HUDEP-2 (cell line): ENCODE measurements around the gene NOS1.

Experiments
- DNase-seq, 76 experiments: peaks; one replicate each; lab custom pipeline; 2025; ENCODE audit not compliant: unreplicated experiment in 76 of 76; lab: John Stamatoyannopoulos, UW

The NOS1 gene

DNA sequence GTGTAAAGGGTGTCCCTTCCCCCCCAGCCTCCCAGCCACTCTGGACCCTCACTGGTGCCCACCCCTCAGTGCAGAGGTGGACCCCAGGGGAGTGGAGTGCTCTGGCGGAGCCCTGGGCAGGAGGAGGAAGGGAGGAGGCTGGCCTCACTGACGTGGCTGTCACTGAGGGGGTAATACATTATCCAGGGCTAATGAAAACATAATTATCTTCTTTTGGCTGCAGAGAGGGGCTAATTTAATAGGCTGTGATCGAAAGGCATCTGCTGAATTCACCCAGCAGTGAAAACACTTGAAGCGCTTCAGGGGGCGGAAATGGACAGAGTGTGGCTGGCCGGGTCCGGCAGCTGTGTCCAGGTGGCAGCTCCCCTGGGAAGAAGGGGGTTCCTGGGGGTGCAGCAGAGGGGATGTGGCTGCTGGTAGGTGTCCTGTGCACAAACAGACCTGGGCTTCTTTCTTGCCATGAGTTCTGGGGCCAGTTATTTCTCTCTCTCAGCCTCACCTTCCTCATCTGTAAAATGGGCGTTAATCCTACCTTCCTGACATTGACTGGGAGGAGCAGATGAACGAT, 3.7 kb upstream of the NOS1 start:
- DNase-seq = no peak

DNA sequence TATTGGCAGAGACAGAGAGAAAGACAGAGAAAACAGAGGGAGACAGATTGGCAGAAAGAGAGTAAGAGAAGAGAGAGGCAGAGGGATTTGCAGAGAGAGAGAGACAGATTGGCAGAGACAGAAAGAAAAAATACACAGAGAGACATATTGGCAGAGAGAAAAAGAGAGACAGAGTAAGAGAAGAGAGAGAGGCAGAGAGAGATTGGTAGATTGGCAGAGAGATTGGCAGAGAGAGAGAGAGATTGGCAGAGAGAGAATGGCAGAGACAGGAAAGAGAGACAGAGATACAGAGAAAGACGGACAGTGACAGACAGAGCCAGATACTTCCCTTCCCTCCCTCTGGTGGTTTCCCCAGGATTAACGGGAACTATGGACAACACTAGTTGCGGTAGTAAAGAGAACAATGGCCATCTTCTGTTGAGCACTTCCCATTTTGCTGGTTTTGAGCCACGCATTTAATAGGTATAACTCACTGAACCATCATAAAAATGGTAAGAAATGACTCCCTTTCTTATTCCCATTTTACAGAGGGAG, 2.6 kb upstream of the NOS1 start:
- DNase-seq = no peak

DNA sequence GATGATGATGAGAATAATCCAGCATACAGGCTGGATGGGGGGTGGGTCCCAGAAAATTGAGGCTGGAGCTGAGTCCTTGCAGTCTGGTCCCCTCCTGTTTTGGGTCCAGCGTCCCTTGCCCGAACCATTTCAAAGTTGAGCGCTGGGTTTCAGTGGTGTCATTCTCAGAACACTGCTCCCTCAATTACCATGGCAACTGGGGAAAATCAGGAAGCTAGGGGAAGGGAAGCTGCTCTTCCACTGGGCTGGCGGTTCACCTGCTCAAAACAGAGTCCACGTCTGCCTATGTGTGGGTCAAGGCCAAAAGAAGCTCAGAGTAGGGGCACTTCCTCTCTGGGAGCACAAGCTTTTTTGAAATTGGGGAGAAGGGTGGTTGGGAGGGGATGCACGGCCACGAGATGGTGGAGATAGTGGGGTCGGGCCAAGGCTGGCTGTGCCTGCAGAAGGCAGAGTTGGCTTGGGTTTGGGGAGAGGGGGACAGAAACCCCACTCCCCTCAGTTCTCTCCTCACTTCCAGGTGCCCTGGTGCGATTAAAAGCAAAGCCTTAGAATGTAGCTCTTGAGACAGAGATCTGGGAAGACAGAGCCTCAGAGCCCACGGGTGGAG, 1.7 kb upstream of the NOS1 start:
- DNase-seq = no peak

DNA sequence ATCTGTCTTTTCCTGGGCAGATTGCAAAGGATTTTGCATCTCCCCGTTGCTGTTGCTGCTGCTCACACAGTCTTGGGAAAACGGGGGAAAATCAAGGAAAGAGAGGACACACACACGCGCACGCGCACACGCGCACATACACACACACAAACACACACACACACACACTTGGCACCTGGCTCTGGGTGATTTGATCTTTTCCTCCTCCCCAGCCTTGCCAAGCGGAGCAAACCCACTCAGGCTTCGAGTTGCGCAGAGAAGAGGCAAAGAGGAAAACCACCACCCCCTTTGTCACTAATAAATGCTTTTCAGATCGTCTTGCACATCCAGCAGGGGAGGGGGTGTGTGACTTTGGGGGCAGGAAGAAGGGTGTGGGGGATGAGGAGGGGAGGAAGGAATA, 965 bp upstream of the NOS1 start:
- DNase-seq = no peak

DNA sequence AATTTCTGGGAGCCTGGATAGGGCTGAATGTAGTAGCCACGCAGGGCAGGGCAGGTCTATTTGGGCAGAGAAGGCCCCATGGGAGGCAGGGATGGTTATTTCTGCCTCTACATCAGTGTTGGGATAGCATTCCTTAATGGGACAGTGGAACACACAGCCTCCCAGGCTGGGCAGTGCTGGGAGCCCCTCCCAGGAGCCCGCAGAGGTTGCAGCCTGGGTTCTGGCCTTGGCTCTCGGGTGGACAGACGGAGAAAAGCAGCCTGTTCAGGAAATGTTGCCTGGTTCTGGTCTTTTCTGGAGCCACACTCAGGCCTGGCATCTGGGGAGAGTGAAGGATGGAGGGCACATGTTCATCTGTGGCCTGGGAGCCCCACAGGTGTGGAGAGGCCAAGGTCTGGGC, 479 bp upstream of the NOS1 start:
- no peak for DNase-seq

DNA sequence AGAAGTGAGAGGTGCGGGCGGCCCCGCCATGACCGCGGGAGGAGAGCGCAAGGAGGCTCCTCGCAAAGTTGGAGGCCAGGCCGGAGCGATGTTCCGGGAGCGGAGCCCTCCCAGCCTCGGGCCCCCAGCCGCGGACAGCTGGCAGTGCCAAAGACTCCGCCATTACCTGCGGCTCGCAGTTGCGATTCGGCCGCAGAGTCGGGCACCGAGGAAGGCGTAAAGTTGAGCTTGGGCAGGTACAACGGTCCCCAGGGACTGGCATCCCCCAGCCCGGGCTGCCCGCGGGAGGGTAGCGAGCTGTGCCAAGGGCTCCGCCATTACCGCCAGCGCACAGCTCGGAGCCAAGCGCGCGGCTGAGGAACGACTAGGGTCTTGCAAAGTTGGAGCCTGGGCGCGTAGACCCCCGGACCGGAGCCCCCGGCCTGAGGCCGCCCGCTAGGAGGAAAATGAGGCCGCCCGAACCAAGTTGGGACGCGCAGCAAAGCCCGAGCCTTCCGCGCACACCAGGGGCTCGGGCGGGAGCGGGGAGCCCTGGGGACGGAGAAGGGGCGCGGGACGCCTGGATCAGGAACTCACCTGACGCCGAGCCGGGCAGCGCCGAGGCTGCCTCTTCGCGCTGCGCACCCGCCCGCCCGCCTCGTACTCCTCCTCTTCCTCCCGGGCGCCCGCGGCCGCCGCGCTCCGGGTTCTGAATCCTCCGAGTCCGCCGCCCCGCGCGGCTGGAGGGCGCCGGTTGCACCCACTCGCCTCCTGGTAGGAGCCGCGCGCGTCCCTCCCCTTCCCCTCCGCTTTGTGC, 677 bp downstream of the NOS1 start:
- no peak for DNase-seq

DNA sequence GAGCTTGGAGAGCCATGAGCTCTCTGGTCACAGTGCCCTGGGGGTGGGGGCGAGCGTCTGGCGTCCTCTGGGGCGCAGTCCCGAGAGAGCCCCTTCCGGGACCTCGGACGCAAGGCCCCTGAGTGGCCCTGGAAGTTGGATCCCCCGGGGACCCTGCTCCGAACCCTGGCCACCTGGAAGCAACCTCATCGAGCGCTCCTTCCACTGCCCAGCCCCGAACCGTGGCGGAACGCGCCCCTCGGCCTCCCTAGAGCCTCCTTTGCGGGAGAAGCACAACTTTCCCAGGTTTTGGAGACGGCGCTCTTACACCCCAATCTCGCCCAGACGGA, 1.2 kb downstream of the NOS1 start:
- DNase-seq = no peak

DNA sequence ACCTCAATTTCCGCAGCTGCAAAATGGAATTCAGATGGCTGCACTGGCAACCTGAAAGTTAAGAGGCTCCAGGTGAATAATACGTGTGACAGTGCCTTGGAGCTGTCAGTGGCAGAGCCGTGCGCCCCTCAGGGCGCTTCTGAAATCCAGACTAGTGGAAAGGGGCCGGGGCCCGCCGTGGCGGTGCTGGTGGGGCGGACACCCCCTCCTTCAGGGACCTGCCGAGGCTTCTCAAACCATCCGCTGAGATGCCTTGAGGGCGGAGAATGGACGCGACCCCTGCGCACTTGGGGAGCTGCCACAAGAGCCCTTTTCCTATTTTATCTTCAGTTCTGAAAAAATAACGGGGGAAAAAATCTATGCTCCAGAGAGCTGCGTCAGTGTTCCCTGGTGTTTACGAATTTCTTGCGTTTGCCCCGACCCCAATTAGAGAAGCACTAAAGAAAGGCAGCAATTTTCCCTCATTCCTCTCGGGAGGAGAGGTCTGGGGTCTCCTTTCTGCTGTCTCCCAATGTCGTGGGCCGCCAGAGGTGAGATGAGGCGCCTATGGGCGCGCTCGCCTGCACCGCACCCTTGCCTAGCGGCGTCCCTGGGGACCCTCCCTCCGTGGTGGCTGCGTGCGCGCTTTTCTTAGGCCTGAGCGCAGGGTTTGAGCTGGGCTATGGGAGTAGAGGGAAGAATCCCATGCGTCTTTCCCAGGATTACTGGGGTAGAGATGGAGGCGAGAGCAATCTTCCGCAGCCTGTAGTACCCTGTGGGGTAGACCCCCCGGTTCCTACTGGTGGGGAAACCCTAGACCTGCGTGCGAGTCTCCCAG, 2.2 kb downstream of the NOS1 start:
- DNase-seq = no peak

DNA sequence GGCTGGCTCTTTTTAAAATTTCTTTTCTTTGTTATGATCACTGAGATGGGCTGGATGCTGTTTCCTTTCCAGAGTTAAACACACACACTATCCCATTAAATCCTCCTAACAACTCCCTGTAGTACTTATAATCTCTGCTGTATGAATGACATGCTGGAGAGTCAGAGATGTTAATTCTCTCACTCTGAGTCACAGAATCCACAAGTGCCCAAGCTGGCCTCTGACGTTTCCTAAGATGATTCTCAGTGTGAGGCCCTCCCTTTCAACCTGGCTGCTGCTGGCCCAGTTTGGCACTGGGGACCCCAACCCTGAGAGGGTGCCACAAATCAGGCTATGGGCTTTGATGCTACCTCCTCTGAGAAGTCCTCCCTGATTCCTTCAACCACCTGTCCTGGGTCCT, 5.4 kb downstream of the NOS1 start:
- no peak for DNase-seq

DNA sequence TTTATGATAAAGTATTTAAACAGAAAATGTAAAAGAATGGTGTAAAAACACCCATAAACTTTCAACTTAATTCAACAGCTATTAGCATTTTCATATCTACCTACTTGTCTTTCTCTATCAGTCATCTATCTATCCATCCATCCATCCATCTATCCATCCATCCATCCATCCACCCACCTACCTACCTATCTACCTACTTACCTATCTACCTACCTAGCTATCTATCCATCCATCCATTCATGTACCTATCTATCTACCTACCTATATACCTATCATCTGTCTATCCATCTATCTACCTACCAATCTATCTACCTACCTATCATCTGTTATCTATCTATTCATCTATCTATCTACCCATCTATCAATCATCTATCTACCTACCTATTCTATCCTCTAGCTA, 8.5 kb downstream of the NOS1 start:
- no peak for DNase-seq

DNA sequence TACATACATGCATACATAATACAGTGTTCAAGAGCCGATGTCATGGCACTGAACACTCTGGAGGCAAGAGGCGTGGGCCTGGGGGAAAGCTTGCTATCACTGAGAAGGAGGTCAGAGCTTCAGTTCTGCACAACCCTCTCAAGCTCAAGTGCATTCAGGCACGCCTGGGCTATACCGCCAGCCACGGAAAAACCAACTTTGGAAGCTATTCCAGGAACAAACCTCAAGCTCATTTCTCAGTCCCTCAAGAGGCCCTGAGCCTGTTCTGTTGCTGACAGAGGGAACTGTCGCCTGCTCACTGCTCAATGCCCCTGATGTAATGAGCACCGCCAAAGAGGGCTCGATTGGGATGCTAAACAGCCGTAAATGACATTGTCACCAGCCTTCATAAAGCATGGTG, 9.2 kb downstream of the NOS1 start:
- DNase-seq = no peak

DNA sequence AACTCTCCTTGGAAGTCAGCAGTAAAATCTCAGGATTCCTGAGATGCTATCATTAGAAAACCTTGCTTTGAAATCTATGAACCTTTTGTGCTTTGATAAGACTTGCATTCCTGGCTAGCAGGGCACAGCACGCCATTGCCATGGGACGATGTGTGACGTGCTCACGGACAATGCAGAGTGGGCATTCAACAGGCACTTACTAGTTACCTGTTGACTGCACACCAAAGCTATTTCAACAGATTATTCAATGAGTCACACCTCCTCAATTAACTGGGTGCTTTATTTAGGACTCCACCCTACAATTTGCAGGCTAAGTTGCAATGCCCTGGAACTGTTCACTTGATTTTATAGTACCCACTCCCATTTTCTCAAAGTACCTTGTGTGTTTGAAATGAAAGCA, 11.3 kb downstream of the NOS1 start:
- no peak for DNase-seq

DNA sequence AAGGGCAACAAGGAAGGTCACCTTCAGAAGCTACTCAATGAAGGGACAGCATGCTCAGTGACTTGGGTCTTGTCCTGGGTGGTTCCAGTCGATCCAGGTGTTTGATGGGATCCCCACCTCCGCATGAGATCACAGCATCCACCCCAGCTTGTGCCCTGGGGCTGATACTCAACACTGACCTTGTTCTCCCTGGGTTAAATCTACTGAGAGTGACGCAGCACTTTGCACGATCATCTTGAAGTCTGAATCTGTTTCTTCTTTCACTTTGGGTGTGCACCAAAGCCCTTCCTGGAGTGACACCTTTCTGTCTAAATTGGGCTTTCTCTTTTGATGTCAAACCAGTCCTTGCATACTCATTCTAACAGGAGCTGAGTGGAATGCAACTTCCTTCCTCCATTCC, 13.8 kb downstream of the NOS1 start:
- no peak for DNase-seq

DNA sequence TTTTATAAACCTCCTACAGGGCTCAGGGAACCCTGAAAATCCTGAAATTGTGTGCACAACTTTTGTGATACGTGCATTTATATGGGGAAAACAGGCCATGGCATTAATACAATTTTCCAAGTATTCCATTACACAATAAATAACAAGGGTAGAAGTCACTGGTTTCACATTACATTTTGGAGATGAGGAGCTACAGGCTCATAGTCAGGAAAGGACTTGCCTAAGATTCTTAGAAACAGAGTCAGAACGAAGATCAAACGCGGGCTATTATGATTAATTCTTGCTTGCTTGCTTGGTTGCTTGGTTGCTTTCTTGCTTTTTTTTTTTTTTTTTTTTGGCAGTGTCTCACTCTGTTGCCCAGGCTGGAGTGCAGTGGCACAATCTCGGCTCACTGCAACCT, 16.7 kb downstream of the NOS1 start:
- DNase-seq = no peak

DNA sequence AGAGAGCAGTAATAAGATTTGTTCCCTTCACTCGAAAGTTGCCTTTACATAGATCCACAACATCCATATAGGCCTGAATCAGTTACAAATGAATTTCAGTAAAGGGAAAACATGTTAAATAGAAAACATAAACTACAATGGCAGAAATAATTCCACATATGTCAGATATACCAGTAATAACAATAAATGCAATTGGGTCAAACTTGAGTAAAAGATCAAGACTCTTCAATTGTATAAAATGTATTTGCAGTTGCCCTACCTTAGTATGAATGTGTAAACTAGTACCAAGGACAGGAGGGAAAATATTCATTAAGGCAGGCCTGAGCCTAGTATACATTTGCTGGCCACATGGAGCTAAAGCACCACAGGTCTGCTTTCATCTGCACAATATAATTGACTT, 17.6 kb downstream of the NOS1 start:
- DNase-seq = no peak

DNA sequence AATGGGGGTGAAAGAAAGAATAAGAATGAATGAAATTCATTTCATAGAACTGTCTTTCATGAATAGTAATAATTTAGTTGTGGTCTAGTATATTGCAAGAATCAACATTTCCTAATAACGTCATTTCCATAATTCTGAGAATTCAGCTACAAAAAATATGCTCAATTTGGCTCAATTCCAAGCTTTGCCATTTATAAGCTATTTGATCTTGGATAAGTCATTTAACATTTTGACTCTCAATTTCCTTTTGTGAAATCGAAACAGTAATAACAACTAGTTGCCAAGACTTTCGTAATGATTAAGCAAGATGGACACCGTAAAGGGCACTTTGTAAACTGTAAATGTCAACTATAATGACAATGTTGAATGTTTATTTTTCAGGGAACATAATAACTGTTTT, 18.1 kb downstream of the NOS1 start:
- no peak for DNase-seq

DNA sequence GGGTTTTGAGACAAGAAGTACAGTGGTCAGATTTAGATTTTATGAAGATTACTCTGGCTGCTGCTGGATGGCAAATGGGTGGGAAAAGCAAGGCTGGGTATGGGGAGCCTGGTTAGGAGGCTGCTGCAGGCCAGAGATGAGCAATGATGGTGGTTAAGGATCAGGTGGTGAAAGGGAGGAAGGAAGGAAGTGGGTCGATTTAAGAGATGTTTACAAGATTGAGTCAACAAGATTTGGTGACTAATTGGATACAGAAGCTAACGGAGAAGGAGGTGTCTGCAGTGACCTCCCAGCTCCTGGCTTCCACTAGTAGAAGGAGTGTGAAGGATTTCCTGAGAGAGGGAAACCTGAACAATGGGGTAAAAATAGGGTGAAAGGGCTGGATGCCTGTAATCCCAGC, 18.7 kb downstream of the NOS1 start:
- no peak for DNase-seq

DNA sequence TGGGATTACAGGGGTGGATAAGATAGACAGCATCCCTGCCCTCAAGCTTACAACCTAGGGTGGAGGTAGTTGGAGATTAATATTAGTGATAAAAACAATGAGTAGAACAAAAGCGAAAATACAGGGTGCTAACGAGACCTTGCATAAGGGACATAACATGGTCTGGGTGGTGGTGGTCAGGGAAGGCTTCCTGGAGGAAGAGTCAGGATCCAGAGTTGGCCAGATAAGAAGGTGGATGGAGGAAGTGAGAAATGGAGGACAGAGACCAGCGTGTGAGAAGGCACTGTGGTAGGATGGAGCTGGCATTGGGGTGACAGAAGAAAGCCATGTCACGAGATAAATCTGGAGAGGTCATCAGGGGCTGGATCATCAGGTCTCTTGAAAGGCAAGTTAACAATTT, 19.2 kb downstream of the NOS1 start:
- DNase-seq = no peak

DNA sequence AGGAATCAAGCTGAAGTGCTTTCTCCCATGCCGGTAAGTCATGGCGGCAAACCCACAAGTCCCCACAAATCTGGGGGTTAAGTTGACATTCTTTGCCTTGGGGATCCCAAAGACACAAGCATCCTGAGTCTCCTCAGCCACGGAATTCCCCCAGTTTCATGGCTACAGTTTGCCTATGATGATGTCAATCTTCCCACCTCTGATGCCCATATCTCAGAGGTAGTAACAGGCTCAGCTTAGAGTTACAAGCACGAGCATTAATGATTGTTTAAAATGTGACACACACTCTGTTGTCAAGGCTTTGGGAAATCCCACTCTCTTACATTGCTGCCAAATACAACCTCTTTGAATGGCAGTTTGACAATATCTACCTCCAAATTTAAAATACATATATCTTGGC, 22.3 kb downstream of the NOS1 start:
- DNase-seq = no peak

DNA sequence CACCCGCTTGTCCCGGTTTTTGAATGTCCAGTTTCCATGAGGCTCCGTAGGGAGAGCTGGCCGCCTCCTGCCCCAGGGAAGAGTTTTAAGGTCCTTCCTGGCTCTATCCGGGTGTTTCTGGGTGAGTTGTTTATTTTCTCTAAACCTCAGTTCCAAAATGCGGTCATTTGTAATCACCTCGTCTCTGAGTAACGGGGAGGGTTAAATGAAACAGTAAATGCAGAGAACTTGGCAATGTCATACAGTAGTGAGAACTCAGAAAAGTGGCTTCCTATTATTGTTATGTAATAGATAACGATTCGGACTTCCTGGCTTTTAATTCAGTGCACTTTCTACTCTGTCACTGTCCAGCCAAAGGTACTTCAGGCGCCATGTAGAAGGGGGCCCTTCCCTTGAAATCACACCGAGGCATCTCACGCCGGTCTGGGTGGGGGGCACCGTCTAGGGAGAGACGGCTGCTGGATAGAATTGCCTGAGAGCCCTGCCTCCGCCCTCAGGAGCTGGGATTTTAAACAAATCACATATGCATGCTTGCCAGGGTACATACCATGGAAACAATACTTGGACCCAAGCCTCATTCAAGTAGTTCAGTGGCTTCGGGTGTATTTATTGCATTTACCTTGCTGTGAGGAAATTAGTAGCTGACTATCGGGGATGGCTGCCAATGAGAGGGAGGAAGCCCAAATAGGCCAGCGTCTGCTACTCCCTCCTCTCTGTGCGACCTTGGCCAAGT, 26.4 kb downstream of the NOS1 start:
- no peak for DNase-seq

DNA sequence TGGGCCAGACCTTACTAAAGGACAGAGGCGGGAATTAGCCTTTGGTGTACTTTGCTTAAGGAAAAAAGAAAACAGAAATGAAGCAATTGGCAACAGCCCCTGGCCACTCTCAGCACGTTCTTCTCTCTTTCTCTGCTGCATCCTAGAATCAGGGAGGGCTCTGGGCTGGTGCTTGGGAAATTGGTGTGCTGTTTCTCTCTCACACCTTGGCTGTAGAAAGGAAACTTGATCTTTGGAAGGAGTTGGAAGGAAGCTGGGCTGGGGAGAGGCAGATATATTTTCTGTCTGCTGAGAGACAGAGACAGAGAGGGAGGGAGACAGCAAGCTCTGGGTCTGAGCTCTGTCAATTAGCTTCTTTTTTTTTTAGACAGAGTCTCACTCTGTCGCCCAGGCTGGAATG, 27.4 kb downstream of the NOS1 start:
- DNase-seq = no peak
